Fibroblast of skin of abdomen (primary cell): Measurements from ENCODE around the gene MNAT1. TPM values are rescaled to one million over a fixed set of nuclear protein-coding genes. Genes with fewer than 3 reads are reported as not detected.
"Not testable (repeated sequence)": the region's sequence is repeated elsewhere in the genome, so short reads cannot be mapped to it uniquely, and the experiment has no call there.

Experiments used
- DNase-seq: peaks from one replicate; pipeline ENCODE4 v3.0.0-alpha.2; 2013
- polyA plus RNA-seq, 2 experiments: library from polyadenylated mRNA; unstranded; fragments of 120-200 nt; gene quantifications; one replicate each; pipeline ENCODE4 v1.2.1, GENCODE V29; 2013; ENCODE audit not compliant: insufficient read length in 2 of 2

Gene MNAT1
- polyA plus RNA-seq (2013, experiment 1 of 2; ENCODE audit: insufficient read length) = 42.3 TPM
- polyA plus RNA-seq (2013, experiment 2 of 2; ENCODE audit: insufficient read length) = 37.6 TPM

- peak; percentile 83 for DNase-seq
Observed at GRCh38 chr14:60734465-60735242, at the start of gene MNAT1. TSS of gene MNAT1 (plus strand) at chr14:60734761. CDS start at chr14:60734863, 102 bp downstream.

- DNase-seq = no peak
Observed at GRCh38 chr14:60686865-60687264, 47.7 kb upstream of the MNAT1 start.

- DNase-seq = no peak
Observed at GRCh38 chr14:60691383-60692113, 43.0 kb upstream of the MNAT1 start.

GRCh38 chr14:60695327-60695726 lies 39.2 kb upstream of the MNAT1 start:
- no peak for DNase-seq

- no peak for DNase-seq
Observed at GRCh38 chr14:60700598-60700997, 34.0 kb upstream of the MNAT1 start.

GRCh38 chr14:60705100-60705499 lies 29.5 kb upstream of the MNAT1 start:
- DNase-seq = no peak

- no peak for DNase-seq
Observed at GRCh38 chr14:60707858-60708257, 26.7 kb upstream of the MNAT1 start.

GRCh38 chr14:60710494-60710893 lies 24.1 kb upstream of the MNAT1 start:
- DNase-seq = no peak

- no peak for DNase-seq
Observed at GRCh38 chr14:60713513-60713912, 21.0 kb upstream of the MNAT1 start.

GRCh38 chr14:60720391-60720790 lies 14.2 kb upstream of the MNAT1 start:
- DNase-seq = no peak

GRCh38 chr14:60720962-60721325 lies 13.6 kb upstream of the MNAT1 start:
- no peak for DNase-seq

GRCh38 chr14:60721326-60722106 lies 13.0 kb upstream of the MNAT1 start:
- peak; percentile 85 for DNase-seq

GRCh38 chr14:60722107-60722356 lies 12.5 kb upstream of the MNAT1 start:
- no peak for DNase-seq

- peak; percentile 66 for DNase-seq
Observed at GRCh38 chr14:60722357-60723115, 12.0 kb upstream of the MNAT1 start.

GRCh38 chr14:60723116-60723906 lies 11.2 kb upstream of the MNAT1 start:
- DNase-seq = peak; percentile 63

GRCh38 chr14:60723907-60724618 lies 10.5 kb upstream of the MNAT1 start, which contains the start of gene SIX4:
TSS of gene SIX4 (minus strand) at chr14:60724351. CDS start at chr14:60724074, 277 bp downstream.
- DNase-seq = peak; percentile 87

- not testable (repeated sequence) for DNase-seq
Observed at GRCh38 chr14:60731291-60731690, 3.3 kb upstream of the MNAT1 start.

GRCh38 chr14:60732840-60733483 lies 1.6 kb upstream of the MNAT1 start:
- no peak for DNase-seq

- DNase-seq = no peak
Observed at GRCh38 chr14:60735416-60735815, 855 bp downstream of the MNAT1 start.

GRCh38 chr14:60736494-60736893 lies 1.9 kb downstream of the MNAT1 start:
- peak; percentile 73 for DNase-seq
